ENCODE measurements around the gene NOTCH1.

Gene NOTCH1

GRCh38 chr9:136497916-136498695, 47.7 kb downstream of the NOTCH1 start:
- no peak for DNase-seq

GRCh38 chr9:136496801-136497620, 48.8 kb downstream of the NOTCH1 start:
- no peak for DNase-seq

GRCh38 chr9:136496181-136496580, 49.7 kb downstream of the NOTCH1 start:
- DNase-seq, result no peak

- no peak for DNase-seq
These were observed 50.5 kb downstream of the NOTCH1 start for GRCh38 chr9:136495238-136495800.

GRCh38 chr9:136494531-136495215, 51.2 kb downstream of the NOTCH1 start:
- no peak for DNase-seq

GRCh38 chr9:136494012-136494411, 51.8 kb downstream of the NOTCH1 start:
- no peak for DNase-seq

GRCh38 chr9:136493567-136493971, 52.3 kb downstream of the NOTCH1 start:
- no peak for DNase-seq

GRCh38 chr9:136492978-136493522, 52.8 kb downstream of the NOTCH1 start:
- DNase-seq, result no peak

GRCh38 chr9:136489731-136490130, 56.1 kb downstream of the NOTCH1 start:
- DNase-seq, result no peak

- DNase-seq, result peak; percentile 91
These were observed 57.3 kb downstream of the NOTCH1 start for GRCh38 chr9:136488247-136489214.

- DNase-seq, result no peak
These were observed 58.2 kb downstream of the NOTCH1 start for GRCh38 chr9:136487672-136488071.

- DNase-seq, result no peak
These were observed 58.8 kb downstream of the NOTCH1 start for GRCh38 chr9:136486823-136487620.

GRCh38 chr9:136486131-136486530, 59.7 kb downstream of the NOTCH1 start:
- no peak for DNase-seq

GRCh38 chr9:136485049-136486045, 60.5 kb downstream of the NOTCH1 start:
- DNase-seq, result peak; percentile 87

GRCh38 chr9:136484153-136485048, 61.4 kb downstream of the NOTCH1 start:
- DNase-seq, result peak; percentile 67

GRCh38 chr9:136483589-136484152, 62.2 kb downstream of the NOTCH1 start:
- peak; percentile 98 for DNase-seq

- DNase-seq, result peak; percentile 99
These were observed 62.9 kb downstream of the NOTCH1 start, which contains the start of gene SEC16A for GRCh38 chr9:136482793-136483588. SEC16A (minus strand) TSS chr9:136483040; CDS start chr9:136477615, 5,425 bp downstream.
